GM10266 (cell line): Measurements from ENCODE around the gene AMMECR1.

ENCODE experiments used
- DNase-seq: peaks from one replicate; pipeline ENCODE4 v3.0.0; 2012; ENCODE audit errors: extremely low spot score
- TF ChIP-seq, protein P1 (sequence below): IDR thresholded peaks from 2 replicates; pipeline ENCODE4 v1.5.1; 2012; ENCODE audit warnings: mild to moderate bottlenecking, low read depth; ENCODE audit not compliant: control insufficient read depth, insufficient read depth; ENCODE audit errors: missing control alignments

AMMECR1 gene

DNA sequence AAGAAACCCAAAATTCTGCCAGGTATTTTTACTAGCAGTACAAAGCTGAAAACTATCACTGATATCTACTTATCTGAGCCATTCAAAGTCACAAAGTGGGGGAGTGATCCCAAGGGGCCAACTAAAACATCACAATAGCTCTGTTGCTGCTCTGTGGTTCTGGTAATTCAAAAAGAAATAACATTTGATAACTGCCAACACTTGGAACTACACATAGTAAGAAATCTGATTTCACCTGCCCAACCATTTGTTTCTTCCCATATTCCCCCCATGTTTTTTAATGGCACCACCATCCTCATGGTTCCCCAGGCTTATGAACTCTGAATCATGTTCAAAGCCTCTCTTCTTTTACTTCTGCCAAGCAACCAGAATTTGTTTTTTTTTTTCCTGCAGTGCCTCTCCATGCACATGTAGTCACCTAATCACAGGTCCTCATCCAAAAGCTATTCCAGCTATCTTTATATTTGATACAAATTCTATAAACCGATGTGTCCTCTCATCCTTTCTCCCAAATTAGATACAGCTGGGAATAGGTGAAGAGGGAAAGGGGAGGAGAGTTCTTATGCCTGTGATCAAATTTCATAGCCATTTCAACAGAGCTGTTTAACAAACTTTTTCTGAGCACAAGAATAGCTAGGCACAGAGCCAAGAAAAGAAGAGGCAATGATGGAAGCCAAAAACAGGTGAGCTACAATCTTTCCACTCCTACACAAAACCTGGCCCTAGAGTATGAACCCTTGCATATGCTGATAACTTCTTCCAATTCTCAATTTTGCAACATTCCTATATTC is 7.7 kb downstream of the AMMECR1 start:
- TF ChIP-seq, protein P1, sequence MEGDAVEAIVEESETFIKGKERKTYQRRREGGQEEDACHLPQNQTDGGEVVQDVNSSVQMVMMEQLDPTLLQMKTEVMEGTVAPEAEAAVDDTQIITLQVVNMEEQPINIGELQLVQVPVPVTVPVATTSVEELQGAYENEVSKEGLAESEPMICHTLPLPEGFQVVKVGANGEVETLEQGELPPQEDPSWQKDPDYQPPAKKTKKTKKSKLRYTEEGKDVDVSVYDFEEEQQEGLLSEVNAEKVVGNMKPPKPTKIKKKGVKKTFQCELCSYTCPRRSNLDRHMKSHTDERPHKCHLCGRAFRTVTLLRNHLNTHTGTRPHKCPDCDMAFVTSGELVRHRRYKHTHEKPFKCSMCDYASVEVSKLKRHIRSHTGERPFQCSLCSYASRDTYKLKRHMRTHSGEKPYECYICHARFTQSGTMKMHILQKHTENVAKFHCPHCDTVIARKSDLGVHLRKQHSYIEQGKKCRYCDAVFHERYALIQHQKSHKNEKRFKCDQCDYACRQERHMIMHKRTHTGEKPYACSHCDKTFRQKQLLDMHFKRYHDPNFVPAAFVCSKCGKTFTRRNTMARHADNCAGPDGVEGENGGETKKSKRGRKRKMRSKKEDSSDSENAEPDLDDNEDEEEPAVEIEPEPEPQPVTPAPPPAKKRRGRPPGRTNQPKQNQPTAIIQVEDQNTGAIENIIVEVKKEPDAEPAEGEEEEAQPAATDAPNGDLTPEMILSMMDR: no peak
- DNase-seq: no peak

DNA sequence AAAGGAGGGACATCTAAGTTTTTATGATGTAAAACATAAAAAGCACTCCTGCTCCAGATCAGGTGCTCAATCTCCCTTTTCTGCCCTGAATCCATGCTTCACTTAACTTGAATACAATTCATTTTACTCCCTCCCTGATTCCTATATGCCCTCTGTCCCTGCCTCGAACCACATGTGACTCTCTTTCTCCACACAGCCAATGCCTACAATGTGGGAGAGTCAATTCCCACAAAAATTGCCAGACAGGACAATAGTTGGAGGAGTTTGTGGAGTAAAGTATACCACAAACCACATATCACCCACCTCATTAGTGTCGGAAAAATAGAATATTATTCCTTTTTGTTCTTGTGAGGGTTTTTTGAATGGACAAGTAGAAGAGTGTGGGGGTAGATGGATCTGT is 9.7 kb downstream of the AMMECR1 start:
- no peak for DNase-seq
- TF ChIP-seq, protein P1: no peak

DNA sequence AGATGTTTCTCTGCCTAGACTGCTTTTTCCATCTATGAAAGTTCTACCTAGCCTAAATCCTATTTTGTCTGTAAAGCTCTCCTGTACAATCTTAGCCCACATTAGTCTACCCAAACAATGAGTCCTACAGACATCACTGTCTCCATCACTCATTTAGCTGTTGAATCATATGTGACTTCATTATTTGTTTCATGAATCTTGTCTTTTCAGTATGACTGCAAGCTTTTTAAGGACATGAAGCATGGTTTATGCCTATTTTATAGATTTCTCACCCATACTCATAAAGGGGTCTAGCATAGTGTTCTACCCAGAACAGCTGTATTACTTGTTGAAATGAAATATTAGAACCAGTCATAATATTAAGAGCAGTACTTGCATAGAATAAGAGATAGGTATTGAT is 13.0 kb downstream of the AMMECR1 start:
- TF ChIP-seq, protein P1: no peak

DNA sequence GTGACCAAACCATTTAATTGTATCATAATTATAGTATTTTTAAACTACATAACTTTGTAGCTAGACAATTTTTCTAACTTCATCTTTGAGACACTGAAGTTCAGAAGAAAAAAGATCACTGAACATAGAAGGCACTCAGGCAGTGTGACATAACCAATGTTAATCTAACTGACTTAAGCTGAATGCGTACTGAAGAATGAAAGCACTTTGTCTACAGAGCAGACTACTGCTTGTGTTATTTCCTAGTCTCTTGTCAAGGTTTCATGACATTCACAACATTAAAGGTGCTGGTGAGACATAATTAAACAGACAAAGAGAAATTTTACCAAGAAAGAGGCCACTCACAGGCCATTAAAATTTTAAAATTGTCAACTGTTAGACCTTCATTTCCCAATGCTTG is 13.5 kb downstream of the AMMECR1 start:
- DNase-seq: no peak
- TF ChIP-seq, protein P1: no peak

More for the DNA sequence above, 13.0 kb downstream of the AMMECR1 start:
- DNase-seq: no peak

DNA sequence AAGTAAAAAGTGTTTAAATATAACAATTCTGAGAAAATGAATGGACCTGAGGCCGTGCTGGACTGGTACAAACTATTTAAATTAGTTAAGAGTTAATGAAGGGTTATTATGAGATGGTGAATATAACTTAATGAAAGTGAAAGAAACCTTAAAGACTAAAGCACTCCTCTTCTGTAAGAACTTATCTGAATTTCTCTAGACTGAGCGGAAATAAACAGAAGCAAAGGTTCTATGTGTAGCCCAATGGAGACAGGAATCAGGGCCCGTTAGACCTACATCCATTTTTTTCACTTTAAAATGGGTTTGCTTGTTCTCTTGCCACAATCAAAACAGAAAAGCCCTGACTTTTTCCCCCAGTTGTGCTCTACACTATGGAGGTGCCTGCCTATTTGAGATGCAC is 14.9 kb downstream of the AMMECR1 start:
- no peak for DNase-seq
- TF ChIP-seq, protein P1: no peak

DNA sequence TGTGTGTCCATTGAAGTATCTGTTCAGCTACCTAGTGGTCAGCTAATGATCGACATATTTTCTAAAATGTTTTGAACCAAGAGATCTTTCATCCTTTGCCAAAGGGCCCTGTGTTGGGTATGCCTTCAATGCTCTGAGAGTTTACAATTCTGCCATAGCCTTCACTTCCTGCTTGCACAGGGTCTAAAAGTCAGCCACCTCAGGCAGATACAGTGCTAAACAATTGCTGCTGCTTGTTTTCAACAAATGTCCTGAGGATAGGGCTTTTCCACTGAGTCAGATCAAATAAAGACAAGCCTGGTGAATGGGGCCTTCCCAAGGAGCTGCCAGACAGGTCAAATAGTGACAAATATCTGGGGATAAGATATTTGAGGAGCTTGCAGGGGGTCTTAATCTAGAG is 16.7 kb downstream of the AMMECR1 start:
- DNase-seq: no peak
- TF ChIP-seq, protein P1: no peak

DNA sequence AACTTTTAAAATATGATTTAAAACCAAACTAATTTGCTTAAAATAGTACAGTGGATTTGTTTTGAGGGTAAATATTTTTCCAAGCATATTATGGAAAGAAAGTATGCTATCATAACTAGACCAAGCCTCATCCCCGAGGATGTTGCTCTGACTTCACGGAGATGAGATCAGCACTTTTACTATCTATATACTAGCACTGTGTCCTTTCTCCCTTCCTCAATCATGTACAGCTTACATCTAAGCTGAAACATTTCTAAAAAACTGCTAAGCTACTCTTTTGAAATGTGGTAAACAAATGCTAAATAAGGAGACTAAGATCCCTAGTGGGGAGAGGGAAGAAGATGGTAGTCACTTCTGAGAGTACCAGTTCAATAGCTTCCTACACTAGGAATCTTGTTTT is 23.8 kb downstream of the AMMECR1 start:
- DNase-seq: no peak
- TF ChIP-seq, protein P1: no peak
